Endothelial cell of umbilical vein (primary cell): ENCODE measurements around the gene CD44. TPM values are rescaled to one million over a fixed set of nuclear protein-coding genes. Genes with fewer than 3 reads are reported as not detected.

Source experiments
- BruUV-seq: library from RNA; stranded (reverse); fragments of 400-500 nt; replicated peaks from 2 replicates; lab custom pipeline; 2021; lab: Mats Ljungman, UMichigan
- CTCF ChIA-PET: fragments of 300-600, 350-600 bp; sonication (Branson Sonifier 250); formaldehyde crosslinking; loops from one replicate; lab custom pipeline; 2021; ENCODE audit warnings: antibody characterized with exemption, inconsistent platforms; lab: Charles Lee
- POLR2A ChIA-PET: fragments of 300-600, 350-600 bp; sonication (Branson Sonifier 250); formaldehyde crosslinking; loops from one replicate; lab custom pipeline; 2021; ENCODE audit warnings: antibody characterized with exemption, inconsistent platforms; lab: Charles Lee
- DNase-seq: peaks from one replicate; pipeline ENCODE4 v3.0.0-alpha.2; 2011; ENCODE audit warnings: low read depth, low spot score
- FAIRE-seq: peaks from 2 replicates; lab custom pipeline; 2011; peaks lifted over from hg19 to GRCh38; lab: Jason Lieb, UNC
- H2AFZ ChIP-seq: 2 replicates; pipeline ENCODE4 v1.6.0; 2012; ENCODE audit warnings: low read depth, low read length, control low read depth, inconsistent platforms
- H3K27ac ChIP-seq: 2 replicates; pipeline ENCODE4 v1.5.1; 2011; ENCODE audit warnings: low read depth, mild to moderate bottlenecking, control low read depth, low read length, moderate library complexity; ENCODE audit not compliant: insufficient read depth
- H3K27me3 ChIP-seq, 2 experiments: 2 replicates each; pipeline versions ENCODE4 v1.6.0 to v1.6.1; 2011; ENCODE audit warnings: low read length in 2 of 2, mixed read lengths in 1 of 2; ENCODE audit not compliant: control insufficient read depth in 2 of 2, insufficient read depth in 2 of 2
- H3K36me3 ChIP-seq, 2 experiments: 2 replicates in 1 of 2; 3 replicates in 1 of 2; pipeline ENCODE4 v1.5.1; 2011; ENCODE audit warnings: low read length in 2 of 2, mild to moderate bottlenecking in 1 of 2, moderate library complexity in 1 of 2; ENCODE audit not compliant: control insufficient read depth in 2 of 2, insufficient read depth in 2 of 2; ENCODE audit errors: extremely low read depth in 1 of 2
- H3K4me1 ChIP-seq: 3 replicates; pipeline ENCODE4 v1.5.1; 2011; ENCODE audit warnings: mild to moderate bottlenecking, low read length; ENCODE audit not compliant: control insufficient read depth, insufficient read depth; ENCODE audit errors: extremely low read depth
- H3K4me2 ChIP-seq: 2 replicates; pipeline ENCODE4 v1.6.1; 2011; ENCODE audit warnings: low read length, control low read depth, mixed read lengths; ENCODE audit not compliant: insufficient read depth
- H3K4me3 ChIP-seq, 3 experiments: fragments of 200-600 bp in 1 of 3; sonication (generic), shearing (Covaris generic) in 1 of 3; replicated peaks in 1 of 3; 2 replicates each; pipeline ENCODE4 v1.5.1; 2011 to 2016; ENCODE audit warnings: control low read depth in 3 of 3, low read length in 3 of 3, mild to moderate bottlenecking in 2 of 3, inconsistent platforms in 1 of 3, low read depth in 1 of 3, moderate library complexity in 1 of 3; ENCODE audit not compliant: insufficient read depth in 1 of 3
- H3K79me2 ChIP-seq: 2 replicates; pipeline ENCODE4 v1.6.0; 2012; ENCODE audit warnings: low read length, inconsistent platforms; ENCODE audit not compliant: control insufficient read depth, insufficient read depth
- H3K9ac ChIP-seq: replicated peaks from 2 replicates; pipeline ENCODE3; 2011; ENCODE audit warnings: low read length, control low read depth; ENCODE audit not compliant: insufficient read depth; ENCODE audit errors: extremely low read depth
- H3K9me1 ChIP-seq: replicated peaks from 3 replicates; pipeline ENCODE4 v1.6.0; 2011; ENCODE audit warnings: mild to moderate bottlenecking, low read length; ENCODE audit not compliant: control insufficient read depth, insufficient read depth; ENCODE audit errors: extremely low read depth
- H3K9me3 ChIP-seq: replicated peaks from 2 replicates; pipeline ENCODE4 v1.5.1; 2012; ENCODE audit warnings: low read length, inconsistent platforms; ENCODE audit not compliant: control insufficient read depth, insufficient read depth
- H4K20me1 ChIP-seq: replicated peaks from 2 replicates; pipeline ENCODE3; 2011; ENCODE audit warnings: mild to moderate bottlenecking, low read length; ENCODE audit not compliant: control insufficient read depth, insufficient read depth; ENCODE audit errors: extremely low read depth
- CTCF ChIP-seq, 2 donors: IDR thresholded peaks; 1 replicate in 1 of 2; 2 replicates in 1 of 2; pipeline ENCODE4 v1.5.1; 2011; ENCODE audit warnings: low read length in 2 of 2, mild to moderate bottlenecking in 2 of 2, moderate library complexity in 2 of 2, control low read depth in 1 of 2, inconsistent platforms in 1 of 2, low read depth in 1 of 2; ENCODE audit not compliant: insufficient read depth in 1 of 2; ENCODE audit errors: extremely low read depth in 1 of 2
- EZH2 ChIP-seq: IDR thresholded peaks from 2 replicates; pipeline ENCODE4 v1.6.1; 2012; ENCODE audit warnings: borderline replicate concordance, low read depth, mild to moderate bottlenecking, moderate library complexity, low read length, inconsistent platforms; ENCODE audit not compliant: severe bottlenecking
- FOS ChIP-seq: IDR thresholded peaks from 2 replicates; pipeline ENCODE4 v1.6.1; 2011; ENCODE audit warnings: mild to moderate bottlenecking, low read length, moderate library complexity, borderline replicate concordance; ENCODE audit not compliant: insufficient read depth
- GATA2 ChIP-seq: IDR thresholded peaks from 2 replicates; pipeline ENCODE4 v1.7.0; 2011; ENCODE audit warnings: low read depth, mild to moderate bottlenecking, moderate library complexity, mixed read lengths, low read length; ENCODE audit not compliant: insufficient read length, insufficient read depth
- JUN ChIP-seq: IDR thresholded peaks from 2 replicates; pipeline ENCODE4 v1.6.1; 2011; ENCODE audit warnings: borderline replicate concordance, low read depth; ENCODE audit not compliant: insufficient read length, insufficient read depth
- MYC ChIP-seq: IDR thresholded peaks from one replicate; pipeline ENCODE4 v1.6.1; 2011; ENCODE audit warnings: mild to moderate bottlenecking, low read depth, low read length
- POLR2A ChIP-seq: IDR thresholded peaks from 2 replicates; pipeline ENCODE4 v1.6.1; 2012; ENCODE audit warnings: low read depth, mild to moderate bottlenecking, control low read depth, low read length
- POLR2AphosphoS5 ChIP-seq: IDR thresholded peaks from 2 replicates; pipeline ENCODE4 v1.6.1; 2012; ENCODE audit warnings: low read depth, mild to moderate bottlenecking, control low read depth, low read length, moderate library complexity; ENCODE audit not compliant: insufficient read depth
- dilution Hi-C: fragments of 300-500 bp; cut with MboI; formaldehyde crosslinking; loops from one replicate; pipeline ENCODE4 v1.15.0; 2019; ENCODE audit warnings: low sequenced_read_pairs; ENCODE audit not compliant: extremely low pct_ligation_motif_present
- intact Hi-C: fragments of 100-400 bp; cut with micrococcal nuclease; formaldehyde crosslinking; loops from one replicate; pipeline ENCODE4 v1.10.0; 2022
- polyA plus RNA-seq, 4 experiments: library from polyadenylated mRNA; depleted of rRNA in 3 of 4; stranded (reverse) in 3 of 4; unstranded in 1 of 4; fragments of >200 nt; gene quantifications; 2 replicates each; pipeline versions ENCODE4 v1.2.1 to v1.2.3, GENCODE V29; 2011 to 2012; ENCODE audit warnings: missing spikeins in 1 of 4
- total RNA-seq: library from RNA; stranded (reverse); gene quantifications from 2 replicates; pipeline ENCODE4 v1.2.3, GENCODE V29; 2021
- TF ChIP-seq, protein P1 (sequence below): IDR thresholded peaks from 2 replicates; pipeline ENCODE4 v1.6.1; 2011; ENCODE audit not compliant: insufficient read depth, insufficient read length

The CD44 gene
- total and polyA plus RNA-seq, 2 donors (not counting 3 experiments of a cell fraction or from before 2014, with no cell fraction given), result 25.5 to 26.3 TPM

DNA sequence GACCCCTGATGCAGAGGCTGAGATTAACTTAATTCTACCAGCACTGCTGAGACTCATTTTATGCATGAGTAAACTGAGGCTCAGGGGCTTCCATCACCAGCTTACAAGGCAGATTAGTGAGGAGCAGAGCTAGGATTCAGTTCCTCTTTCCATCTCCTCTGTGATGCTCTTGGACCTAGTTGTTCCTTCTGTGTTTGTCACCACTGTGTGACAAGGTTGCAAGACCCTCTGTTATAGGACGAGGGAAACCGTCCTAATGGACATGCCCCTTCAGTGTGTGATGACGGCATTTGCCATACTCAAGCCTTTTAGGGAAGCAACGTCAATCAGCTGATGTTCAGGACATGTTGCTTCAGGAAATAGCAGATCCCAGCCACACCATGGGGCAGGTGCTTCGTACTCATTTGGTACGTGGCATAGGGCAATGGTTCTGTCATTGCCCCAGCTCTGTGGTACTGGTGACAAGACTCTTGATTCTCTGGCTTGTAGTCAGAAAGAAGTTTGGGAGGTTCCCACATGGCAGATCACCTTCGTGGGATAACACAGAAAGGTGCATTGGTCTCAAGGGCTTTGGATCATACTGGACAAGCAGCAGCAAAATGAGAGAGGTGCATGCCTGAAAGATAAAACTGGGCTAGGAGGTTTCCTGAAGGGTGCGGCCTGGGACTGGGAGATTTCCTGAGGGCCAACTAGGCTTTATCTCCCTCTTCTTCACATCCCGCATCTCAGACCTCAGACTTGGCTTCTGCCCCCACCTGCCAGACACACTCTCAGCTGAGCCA, 23.9 kb upstream of the CD44 start:
- Histone ChIP-seq H3K4me2 (no peak overlapping the region), H3K79me2 (no peaks in the 10 kb centered on the region), H3K4me3 (no peak overlapping the region), H3K27me3 (peaks cover 2 to 16% of the 10 kb centered on the region in 2 experiments), H3K9ac (no peak overlapping the region), H3K9me3 (no peaks in the 10 kb centered on the region), H4K20me1 (no peaks in the 10 kb centered on the region), H2AFZ (no peak overlapping the region), H3K36me3 (no peaks in the 10 kb centered on the region), H3K9me1 (no peaks in the 10 kb centered on the region), H3K4me1 (peaks cover 15% of the 10 kb centered on the region), H3K27ac (no peak overlapping the region)
- intact Hi-C loops (no loop called here), dilution Hi-C loops (no loop called here)
- BruUV-seq, result no TSS peak
- CTCF ChIA-PET, result no interaction called here
- FAIRE-seq (no peak), DNase-seq (no peak)
- POLR2A ChIA-PET, result no interaction called here
- TF ChIP-seq EZH2 (no peak), FOS (no peak), POLR2A (no peak), MYC (no peak), GATA2 (no peak), JUN (no peak), CTCF (IDR thresholded peaks at IDR 0.05; ENCODE audit: extremely low read depth in 1 of 2, insufficient read depth in 1 of 2, low read depth in 1 of 2, low read length in 2 of 2) (no peak), POLR2AphosphoS5 (no peak)
- TF ChIP-seq, protein P1, sequence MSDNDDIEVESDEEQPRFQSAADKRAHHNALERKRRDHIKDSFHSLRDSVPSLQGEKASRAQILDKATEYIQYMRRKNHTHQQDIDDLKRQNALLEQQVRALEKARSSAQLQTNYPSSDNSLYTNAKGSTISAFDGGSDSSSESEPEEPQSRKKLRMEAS, result no peak
